GM12864 (cell line): ENCODE results near the gene MMP2.

Source experiments
- DNase-seq: peaks from one replicate; pipeline ENCODE4 v3.0.0-alpha.2; 2011; ENCODE audit warnings: low read depth
- H3K4me3 ChIP-seq: 2 replicates; pipeline ENCODE4 v1.5.1; 2011; ENCODE audit warnings: mild to moderate bottlenecking, low read depth, low read length, control low read depth
- CTCF ChIP-seq: IDR thresholded peaks from 2 replicates; pipeline ENCODE4 v1.5.1; 2011; ENCODE audit warnings: low read depth, mild to moderate bottlenecking, moderate library complexity, low read length, control low read depth, inconsistent platforms; ENCODE audit errors: missing control alignments

Gene MMP2

GRCh38 chr16:55453909-55454308 is 25.1 kb upstream of the MMP2 start:
- no peak for DNase-seq
- TF ChIP-seq CTCF = no peak
- no peak overlapping the region for H3K4me3 ChIP-seq

GRCh38 chr16:55454861-55455260 is 24.1 kb upstream of the MMP2 start:
- no peak for DNase-seq
- no peak for TF ChIP-seq CTCF
- no peak overlapping the region for H3K4me3 ChIP-seq

- TF ChIP-seq CTCF = no peak
- H3K4me3 ChIP-seq = no peak overlapping the region
- DNase-seq = no peak
Measured at GRCh38 chr16:55462241-55462640, 16.8 kb upstream of the MMP2 start.

- DNase-seq = no peak
- TF ChIP-seq CTCF = no peak
Measured at GRCh38 chr16:55464375-55464774, 14.6 kb upstream of the MMP2 start.

GRCh38 chr16:55465077-55465896 is 13.7 kb upstream of the MMP2 start:
- peak; percentile 45 for DNase-seq
- H3K4me3 ChIP-seq = no peak overlapping the region
- peak; percentile 99 for TF ChIP-seq CTCF

More at GRCh38 chr16:55464375-55464774, 14.6 kb upstream of the MMP2 start:
- H3K4me3 ChIP-seq = no peak overlapping the region

GRCh38 chr16:55466209-55466608 is 12.8 kb upstream of the MMP2 start:
- no peak overlapping the region for H3K4me3 ChIP-seq
- DNase-seq = no peak
- TF ChIP-seq CTCF = no peak

GRCh38 chr16:55467898-55468297 is 11.1 kb upstream of the MMP2 start:
- no peak overlapping the region for H3K4me3 ChIP-seq
- no peak for DNase-seq
- no peak for TF ChIP-seq CTCF
